Keratinocyte (primary cell): ENCODE measurements around the gene IL1RAPL2.

Experiments used
- EZH2 ChIP-seq: IDR thresholded peaks from one replicate; pipeline ENCODE4 v1.6.1; 2012; ENCODE audit warnings: inconsistent platforms, mild to moderate bottlenecking, low read length, moderate library complexity
- TF ChIP-seq, protein P1 (sequence below), 3 experiments: IDR thresholded peaks in 1 of 3; conservative IDR thresholded peaks in 1 of 3; optimal IDR thresholded peaks in 1 of 3; 2 replicates in 2 of 3; 3 replicates in 1 of 3; pipeline versions ENCODE3 to v1.5.1; 2011; ENCODE audit warnings: low read length in 3 of 3, mild to moderate bottlenecking in 3 of 3, moderate library complexity in 2 of 3, control low read depth in 1 of 3, inconsistent platforms in 1 of 3; ENCODE audit not compliant: insufficient read depth in 2 of 3; ENCODE audit errors: extremely low read depth in 1 of 3

DNA sequence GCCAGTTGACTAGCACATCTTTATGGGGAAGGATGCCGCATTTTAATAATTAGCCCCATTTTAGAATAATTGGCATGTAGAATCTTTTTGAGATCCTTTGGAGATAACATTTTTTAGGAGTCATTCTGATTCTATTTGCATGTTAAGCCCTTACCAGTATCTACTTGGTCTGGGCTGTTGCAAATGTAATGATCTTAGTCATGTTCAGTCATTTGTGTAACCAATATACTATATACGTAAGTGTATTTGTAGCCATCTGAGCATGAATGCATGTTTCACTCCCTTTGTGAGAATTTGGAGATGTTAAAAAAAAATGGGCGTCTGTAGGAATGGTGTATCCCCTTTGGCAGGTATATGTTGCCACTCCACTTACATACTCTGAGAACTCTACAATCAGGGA, 535.4 kb downstream of the IL1RAPL2 start:
- TF ChIP-seq, protein P1, sequence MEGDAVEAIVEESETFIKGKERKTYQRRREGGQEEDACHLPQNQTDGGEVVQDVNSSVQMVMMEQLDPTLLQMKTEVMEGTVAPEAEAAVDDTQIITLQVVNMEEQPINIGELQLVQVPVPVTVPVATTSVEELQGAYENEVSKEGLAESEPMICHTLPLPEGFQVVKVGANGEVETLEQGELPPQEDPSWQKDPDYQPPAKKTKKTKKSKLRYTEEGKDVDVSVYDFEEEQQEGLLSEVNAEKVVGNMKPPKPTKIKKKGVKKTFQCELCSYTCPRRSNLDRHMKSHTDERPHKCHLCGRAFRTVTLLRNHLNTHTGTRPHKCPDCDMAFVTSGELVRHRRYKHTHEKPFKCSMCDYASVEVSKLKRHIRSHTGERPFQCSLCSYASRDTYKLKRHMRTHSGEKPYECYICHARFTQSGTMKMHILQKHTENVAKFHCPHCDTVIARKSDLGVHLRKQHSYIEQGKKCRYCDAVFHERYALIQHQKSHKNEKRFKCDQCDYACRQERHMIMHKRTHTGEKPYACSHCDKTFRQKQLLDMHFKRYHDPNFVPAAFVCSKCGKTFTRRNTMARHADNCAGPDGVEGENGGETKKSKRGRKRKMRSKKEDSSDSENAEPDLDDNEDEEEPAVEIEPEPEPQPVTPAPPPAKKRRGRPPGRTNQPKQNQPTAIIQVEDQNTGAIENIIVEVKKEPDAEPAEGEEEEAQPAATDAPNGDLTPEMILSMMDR (optimal IDR thresholded peaks at IDR 0.05 in 1 of 3, IDR thresholded peaks at IDR 0.05 in 1 of 3, conservative IDR thresholded peaks at IDR 0.05 in 1 of 3; ENCODE audit: extremely low read depth in 1 of 3, insufficient read depth in 2 of 3, low read length in 3 of 3): no peak
- TF ChIP-seq EZH2: no peak
